Measurements from ENCODE around the gene CYP2F1.
A peak's percentile ranks its signal among the peaks of the same experiment; 100 is the strongest.
"Not testable (repeated sequence)": the region's sequence is repeated elsewhere in the genome, so short reads cannot be mapped to it uniquely, and the experiment has no call there.

CYP2F1 gene, protein sequence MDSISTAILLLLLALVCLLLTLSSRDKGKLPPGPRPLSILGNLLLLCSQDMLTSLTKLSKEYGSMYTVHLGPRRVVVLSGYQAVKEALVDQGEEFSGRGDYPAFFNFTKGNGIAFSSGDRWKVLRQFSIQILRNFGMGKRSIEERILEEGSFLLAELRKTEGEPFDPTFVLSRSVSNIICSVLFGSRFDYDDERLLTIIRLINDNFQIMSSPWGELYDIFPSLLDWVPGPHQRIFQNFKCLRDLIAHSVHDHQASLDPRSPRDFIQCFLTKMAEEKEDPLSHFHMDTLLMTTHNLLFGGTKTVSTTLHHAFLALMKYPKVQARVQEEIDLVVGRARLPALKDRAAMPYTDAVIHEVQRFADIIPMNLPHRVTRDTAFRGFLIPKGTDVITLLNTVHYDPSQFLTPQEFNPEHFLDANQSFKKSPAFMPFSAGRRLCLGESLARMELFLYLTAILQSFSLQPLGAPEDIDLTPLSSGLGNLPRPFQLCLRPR

DNA sequence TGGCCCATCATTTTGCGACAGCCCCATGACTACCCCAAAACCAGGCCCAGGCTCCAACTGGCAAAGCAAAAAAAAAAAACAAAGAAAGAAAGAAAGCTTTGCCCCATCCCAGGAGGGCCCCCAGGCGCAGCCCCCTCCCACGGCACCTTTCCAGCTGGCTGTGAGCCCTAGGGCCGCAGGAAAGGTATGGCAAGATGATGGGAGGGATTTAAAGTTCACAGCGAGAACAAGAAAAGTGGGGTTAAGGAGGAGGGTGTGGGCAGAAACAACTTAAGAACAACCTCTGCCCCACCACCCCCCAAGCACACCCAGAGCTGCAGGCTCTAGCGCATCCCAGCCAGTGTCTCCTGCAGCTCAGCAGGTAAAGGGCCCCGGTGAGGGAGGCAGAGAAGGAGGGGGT is at the start of gene CYP2F1:
Gene CYP2F1 (plus strand): TSS at position 301 of the 400 bp plus-strand sequence. CDS start 1,757 bp downstream, outside the sequence.
- no peak for DNase-seq (ENCODE audit: low read depth in 2 of 3, low spot score in 2 of 3)

DNA sequence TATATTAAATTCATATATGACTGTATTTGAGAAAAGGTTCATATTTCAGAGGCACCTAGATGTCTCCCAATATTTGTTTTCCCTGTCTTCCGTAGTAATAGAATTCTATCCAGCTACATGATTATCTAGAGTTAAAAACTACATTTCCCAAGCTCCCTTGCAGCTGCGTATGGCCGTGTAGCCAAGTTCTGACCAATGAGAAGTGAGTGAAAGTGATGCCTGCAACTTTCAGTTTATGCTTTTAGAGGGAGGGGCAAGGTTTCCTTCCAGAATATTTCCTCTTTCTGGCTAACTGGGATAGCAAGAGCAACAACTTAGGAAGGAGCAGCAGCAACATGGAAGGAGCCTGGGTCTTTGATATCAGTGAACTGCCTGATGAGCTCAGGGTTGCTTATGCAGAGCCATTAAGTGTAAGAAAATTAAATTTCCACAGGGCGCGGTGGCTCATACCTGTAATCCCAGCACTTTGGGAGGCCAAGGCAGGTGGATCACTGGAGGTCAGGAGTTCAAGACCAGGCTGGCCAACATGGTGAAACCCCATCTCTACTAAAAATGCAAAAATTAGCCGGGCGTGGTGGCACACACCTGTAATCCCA is 49.2 kb upstream of the CYP2F1 start:
- no peak for DNase-seq (ENCODE audit: low read depth in 2 of 3, low spot score in 2 of 3)

DNA sequence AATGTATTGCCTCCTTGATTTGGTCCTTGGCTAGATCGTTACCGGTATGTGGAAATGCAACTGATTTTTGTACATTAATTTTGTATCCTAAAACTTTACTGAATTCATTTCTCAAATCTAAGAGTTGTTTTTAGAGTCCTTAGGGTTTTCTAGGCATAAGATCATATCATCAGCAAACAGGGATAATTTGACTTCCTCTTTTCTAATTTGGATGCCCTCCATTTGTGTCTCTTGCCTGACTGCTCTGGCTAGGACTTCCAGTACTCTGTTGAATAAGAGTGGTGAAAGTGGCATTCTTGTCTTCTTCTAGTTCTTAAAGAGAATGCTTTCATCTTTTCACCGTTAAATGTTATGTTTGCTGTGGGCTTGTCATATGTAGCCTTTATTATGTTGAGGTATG is 37.9 kb upstream of the CYP2F1 start:
- no peak for DNase-seq (ENCODE audit: low read depth in 2 of 3, low spot score in 2 of 3)

DNA sequence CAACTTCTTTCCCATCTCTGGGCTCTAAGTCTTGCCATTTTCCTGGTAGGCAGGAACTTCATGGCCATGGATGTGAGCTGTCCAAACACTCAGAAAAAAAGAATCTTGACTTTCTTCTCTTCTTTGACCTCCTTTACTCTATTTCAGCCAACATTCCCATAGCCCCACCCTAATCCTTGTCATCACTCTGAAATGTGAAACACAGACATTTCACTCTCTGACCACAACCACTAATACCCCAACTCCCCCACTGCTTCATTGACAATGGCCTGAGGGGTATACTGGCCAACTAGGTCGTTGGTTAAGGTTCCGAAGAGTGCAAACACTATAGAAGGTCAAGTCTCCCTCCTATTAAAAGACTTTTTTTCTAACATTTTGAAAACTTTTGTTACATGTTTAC is 30.7 kb upstream of the CYP2F1 start:
- DNase-seq (ENCODE audit: low read depth in 2 of 3, low spot score in 2 of 3): no peak

DNA sequence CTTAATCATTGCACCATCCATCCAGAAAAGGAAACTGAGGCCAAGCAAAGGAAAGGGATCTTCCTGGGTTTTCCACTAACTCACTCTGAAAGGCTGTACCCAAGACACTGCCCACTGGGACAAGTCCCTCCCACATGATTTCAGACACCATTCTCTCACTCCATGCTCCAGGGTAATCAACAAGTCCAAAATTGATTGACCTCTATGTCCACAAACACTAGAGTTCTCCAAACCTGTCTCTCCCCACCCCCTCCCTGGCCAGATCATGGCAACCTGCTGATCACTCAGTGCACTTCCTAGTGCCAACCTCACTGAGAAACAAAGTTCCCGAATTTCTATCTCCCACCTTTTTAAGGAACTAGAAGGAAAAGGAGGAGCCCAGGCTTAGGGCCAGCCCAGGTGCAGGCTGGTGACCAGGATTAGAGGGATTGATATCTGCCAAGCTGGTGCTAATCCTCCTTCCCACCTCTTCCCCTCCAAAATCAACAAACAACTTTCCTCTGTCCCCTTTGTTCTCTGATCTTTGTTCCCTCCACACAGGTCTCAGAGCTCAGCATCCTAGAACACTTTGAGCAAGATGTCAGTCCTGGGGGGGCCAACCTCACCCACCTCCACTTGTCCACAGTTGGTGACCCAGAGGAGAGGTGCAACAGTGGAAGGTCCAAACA is 28.4 kb upstream of the CYP2F1 start:
- no peak for DNase-seq (ENCODE audit: low read depth in 2 of 3, low spot score in 2 of 3)

DNA sequence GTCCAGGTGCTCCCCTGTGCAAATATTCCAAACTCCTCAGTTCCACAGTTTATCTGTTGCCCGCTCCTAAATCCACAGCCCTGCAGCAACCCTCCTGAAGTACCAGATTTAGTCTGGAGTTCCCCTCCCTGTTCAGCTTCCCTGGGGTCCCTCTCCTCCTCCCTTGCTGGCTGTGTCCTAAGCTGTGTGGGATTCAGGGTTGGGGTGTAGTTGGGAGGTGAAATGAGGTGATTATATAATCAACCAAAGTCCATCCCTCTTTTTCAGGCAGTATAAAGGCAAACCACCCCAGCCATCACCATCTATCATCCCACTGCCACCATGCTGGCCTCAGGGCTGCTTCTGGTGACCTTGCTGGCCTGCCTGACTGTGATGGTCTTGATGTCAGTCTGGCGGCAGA is 26.1 kb upstream of the CYP2F1 start, which contains the start of gene CYP2A13:
Gene CYP2A13 (plus strand): TSS at position 301 of the 400 bp plus-strand sequence. CDS start 21 bp downstream, at position 322.
- no peak for DNase-seq (ENCODE audit: low read depth in 2 of 3, low spot score in 2 of 3)

DNA sequence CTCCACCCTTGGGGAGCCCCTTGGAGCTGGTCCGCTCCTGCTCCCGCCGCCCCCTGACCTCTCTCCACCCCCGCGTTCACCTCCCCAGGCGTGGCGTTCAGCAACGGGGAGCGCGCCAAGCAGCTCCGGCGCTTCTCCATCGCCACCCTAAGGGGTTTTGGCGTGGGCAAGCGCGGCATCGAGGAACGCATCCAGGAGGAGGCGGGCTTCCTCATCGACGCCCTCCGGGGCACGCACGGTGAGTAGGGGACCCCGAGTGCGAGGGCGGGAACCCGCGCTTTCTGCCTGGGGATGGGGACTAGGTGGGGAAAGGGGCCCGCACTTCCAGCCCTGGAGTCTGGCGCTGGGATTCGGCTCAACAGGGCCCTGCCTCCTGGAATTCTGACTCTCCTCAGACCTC is 24.3 kb upstream of the CYP2F1 start:
- DNase-seq (ENCODE audit: low read depth in 2 of 3, low spot score in 2 of 3): no peak

DNA sequence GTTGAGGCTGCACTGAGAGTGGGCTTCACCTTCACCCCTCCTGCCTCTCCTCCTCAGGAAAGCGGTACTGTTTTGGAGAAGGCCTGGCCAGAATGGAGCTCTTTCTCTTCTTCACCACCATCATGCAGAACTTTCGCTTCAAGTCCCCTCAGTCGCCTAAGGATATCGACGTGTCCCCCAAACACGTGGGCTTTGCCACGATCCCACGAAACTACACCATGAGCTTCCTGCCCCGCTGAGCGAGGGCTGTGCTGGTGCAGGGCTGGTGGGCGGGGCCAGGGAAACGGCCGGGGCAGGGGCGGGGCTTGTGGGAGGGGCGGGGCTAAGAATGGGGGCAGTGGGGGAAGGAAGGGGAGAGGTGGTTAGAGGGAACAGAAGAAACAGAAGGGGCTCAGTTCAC is 18.5 kb upstream of the CYP2F1 start:
- DNase-seq (ENCODE audit: low read depth in 2 of 3, low spot score in 2 of 3): no peak

DNA sequence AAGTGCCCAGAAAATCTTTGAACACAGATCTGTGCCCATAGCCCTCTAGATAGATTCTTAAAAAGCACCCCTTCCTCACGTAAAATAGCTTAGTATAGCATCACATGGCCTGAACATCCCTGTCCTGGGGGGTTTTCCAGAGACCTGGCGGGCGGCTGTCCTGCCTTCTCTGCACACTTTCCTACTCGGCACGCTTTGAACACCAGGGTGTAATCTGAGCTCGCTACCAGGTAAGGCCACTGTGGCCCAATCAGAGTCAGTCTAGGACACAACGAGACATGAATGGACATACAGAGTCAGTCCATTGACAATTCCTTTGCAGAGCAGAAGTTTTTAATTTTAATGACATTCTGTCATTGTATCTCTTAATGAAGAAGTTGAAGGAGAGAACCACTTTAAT is 17.9 kb upstream of the CYP2F1 start:
- no peak for DNase-seq (ENCODE audit: low read depth in 2 of 3, low spot score in 2 of 3)

DNA sequence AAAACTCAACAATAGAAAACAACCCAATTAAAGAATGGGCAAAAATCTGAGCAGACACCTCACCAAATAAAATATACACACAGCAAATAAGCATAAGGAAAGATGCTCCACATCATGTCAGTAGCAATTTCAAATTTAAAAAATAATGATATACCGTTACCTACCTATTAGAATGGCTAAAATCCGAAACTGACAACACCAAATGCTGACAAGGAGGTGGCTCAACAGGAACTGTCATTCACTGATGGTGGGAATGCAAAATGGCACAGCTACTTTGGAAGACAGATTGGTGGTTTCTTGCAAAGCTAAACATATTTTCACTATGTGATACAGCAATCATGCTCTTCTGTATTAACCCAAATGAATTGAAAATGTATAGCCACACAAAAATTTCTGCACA is 16.9 kb upstream of the CYP2F1 start:
- DNase-seq (ENCODE audit: low read depth in 2 of 3, low spot score in 2 of 3): no peak

DNA sequence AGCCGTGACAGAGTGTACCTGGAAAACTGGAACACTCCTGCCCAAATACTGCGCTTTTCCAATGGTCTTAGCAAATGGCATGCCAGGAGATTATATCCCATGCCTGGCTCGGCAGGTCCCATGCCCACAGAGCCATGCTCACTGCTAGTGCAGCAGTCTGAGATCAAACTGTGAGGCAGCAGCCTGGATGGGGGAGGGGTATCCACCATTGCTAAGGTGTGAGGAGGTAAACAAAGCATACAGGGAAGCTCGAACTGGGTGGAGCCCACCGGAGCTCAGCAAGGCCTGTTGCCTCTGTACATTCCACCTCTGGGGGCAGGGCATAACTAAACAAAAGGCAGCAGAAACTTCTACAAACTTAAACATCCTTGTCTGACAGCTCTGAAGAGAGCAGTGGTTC is 15.5 kb upstream of the CYP2F1 start:
- DNase-seq (ENCODE audit: low read depth in 2 of 3, low spot score in 2 of 3): no peak

DNA sequence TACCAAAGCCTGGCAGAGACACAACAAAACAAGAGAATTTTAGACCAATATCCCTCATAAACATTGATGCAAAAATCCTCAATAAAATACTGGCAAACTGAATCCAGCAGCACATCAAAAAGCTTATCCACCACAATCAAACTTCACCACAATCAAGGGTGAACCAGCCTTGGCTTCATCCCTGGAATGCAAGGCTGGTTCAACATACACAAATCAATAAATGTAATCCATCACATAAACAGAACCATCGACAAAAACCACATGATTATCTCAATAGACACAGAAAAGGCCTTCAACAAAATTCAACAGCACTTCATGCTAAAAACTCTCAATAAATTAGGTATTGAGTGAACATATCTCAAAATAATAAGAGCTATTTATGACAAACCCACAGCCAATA is 12.0 kb upstream of the CYP2F1 start:
- not testable (repeated sequence) for DNase-seq (ENCODE audit: low read depth in 2 of 3, low spot score in 2 of 3)

DNA sequence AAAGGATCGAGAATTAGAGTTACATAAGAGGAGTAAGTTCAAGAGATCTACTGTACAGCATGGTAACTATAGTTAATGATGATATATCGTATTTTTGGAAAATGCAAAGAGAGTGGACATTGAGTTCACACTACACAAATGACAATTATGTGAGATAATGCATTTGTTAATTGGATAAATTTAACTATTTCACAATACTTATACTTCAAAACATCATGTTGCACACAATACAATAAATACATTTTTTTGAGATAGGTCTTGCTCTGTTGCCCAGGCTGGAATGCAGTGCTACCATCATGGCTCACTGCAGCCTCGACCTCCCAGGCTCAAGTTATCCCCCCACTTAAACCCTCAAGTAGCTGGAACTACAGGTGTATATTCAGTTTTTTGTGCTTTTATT is 8.1 kb upstream of the CYP2F1 start:
- DNase-seq (ENCODE audit: low read depth in 2 of 3, low spot score in 2 of 3): no peak

DNA sequence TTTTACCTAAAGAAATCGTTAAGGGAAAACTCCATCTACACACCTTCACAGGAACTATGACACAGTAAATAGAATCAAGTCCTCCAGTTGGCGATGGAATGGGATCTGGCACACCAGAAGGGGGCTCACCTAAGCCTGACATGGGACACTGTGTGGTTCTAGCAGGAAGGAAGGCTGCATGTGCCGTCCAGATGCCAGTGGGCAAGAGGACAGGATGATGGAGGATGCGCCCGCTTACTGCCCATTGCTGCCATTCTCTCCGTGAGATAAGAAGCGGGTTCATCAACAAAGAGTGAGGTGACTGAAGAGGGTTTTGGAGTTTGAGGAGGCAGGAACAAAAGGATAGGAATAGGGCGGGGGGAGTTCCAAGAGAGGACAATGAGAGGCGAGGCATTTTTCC is 2.9 kb upstream of the CYP2F1 start:
- no peak for DNase-seq (ENCODE audit: low read depth in 2 of 3, low spot score in 2 of 3)

DNA sequence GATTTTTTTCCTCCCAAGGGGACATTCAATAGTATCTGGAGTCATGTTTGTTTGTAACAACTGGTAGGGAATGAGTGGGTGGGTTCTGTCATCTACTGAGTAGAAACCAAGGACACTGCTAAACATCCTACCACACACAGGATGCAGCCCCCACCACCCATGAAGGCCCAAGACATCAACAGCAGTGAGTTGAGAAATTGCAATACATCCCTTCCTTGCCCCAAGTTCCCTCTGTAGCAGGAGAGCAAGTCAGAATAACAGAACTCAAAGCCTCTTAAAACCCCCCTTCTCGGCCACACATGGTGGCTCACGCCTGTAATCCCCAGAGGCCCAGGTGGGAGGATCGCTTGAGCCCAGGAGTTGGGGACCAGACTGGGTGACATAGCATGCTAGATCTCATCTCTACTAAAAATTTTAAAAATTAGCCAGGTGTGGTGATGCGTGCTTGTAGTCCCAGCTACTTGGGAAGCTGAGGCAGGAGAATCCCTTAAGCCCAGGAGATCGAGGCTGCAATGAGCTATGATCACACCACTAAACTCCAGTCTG is 2.4 kb upstream of the CYP2F1 start:
- DNase-seq (ENCODE audit: low read depth in 2 of 3, low spot score in 2 of 3): no peak

DNA sequence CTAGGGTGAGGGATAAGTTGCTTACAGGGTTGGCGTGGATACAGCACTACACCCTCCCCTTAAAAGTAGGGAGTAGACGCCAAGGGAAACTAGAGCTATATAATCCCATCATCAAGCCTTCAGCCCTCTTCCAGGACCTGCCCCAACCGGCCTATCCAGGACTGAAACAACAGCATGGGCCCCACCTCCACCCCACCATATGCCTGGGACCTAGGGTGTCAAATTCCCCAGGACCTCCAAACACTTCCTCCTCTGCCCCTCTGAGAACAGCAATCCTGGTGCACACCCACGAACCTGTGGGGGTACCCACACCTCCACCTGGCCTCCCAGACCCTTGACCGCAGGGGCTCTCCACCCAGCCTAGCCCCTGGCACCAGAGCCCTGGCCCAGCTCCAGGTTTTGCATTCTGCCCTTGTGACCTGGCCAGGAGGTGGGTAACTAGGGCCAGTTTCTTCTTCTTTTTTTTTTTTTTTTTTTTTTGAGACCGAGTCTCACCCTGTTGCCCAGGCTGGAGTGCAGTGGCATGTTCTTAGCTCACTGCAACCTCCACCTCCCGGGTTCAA is 1.4 kb upstream of the CYP2F1 start:
- no peak for DNase-seq (ENCODE audit: low read depth in 2 of 3, low spot score in 2 of 3)

DNA sequence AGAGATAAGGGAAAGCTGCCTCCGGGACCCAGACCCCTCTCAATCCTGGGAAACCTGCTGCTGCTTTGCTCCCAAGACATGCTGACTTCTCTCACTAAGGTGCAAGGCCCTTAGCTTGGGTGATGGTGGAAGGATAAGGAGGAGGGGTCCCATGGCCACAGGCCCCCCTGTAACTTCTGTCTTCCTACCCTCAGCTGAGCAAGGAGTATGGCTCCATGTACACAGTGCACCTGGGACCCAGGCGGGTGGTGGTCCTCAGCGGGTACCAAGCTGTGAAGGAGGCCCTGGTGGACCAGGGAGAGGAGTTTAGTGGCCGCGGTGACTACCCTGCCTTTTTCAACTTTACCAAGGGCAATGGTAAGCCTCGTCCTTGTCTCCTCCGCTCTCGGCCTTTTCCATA is 2.0 kb downstream of the CYP2F1 start:
- DNase-seq (ENCODE audit: low read depth in 2 of 3, low spot score in 2 of 3): no peak

DNA sequence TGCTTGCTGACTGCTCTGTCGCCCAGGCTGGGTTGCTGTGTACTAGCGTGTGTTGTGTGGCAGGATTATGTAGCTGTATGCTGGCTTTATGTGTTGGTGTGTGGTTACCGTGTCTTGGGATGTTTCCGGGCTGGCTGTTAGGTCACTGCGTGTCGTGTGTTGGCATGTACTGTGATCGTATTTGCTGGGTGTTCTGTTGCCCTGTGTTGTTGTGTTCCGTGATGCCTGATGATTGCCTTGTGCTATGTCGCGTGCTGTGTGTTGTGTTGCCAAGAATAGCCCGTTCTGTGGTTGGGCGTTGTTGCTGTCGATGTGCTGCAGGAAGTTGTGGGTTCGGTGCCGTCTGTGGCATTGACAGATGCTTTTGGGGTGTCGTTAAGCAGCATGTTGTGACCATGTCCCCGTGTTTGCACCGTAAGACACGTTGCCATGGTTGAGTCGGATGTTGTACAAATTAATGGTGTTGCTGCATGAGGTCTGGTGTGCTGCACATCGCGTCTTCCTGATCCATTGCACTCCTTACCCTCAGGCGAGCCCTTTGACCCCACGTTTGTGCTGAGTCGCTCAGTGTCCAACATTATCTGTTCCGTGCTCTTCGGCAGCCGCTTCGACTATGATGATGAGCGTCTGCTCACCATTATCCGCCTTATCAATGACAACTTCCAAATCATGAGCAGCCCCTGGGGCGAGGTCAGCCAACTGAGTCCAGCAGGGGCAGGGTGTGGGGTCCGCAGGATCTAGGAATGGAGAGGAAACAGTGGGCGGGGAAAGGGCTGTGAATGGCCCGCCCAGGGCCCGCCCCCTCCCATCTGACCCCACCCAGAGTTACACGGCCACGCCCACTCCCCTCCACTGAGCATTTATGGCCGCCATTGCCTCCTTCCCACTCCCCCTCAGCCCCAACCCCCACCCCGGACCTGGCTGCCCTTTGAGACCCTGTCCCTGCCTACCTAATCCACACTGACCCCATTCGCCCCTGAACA is 7.0 kb downstream of the CYP2F1 start:
- DNase-seq (ENCODE audit: low read depth in 2 of 3, low spot score in 2 of 3): peak in 1 of 3 experiments; percentile 6

DNA sequence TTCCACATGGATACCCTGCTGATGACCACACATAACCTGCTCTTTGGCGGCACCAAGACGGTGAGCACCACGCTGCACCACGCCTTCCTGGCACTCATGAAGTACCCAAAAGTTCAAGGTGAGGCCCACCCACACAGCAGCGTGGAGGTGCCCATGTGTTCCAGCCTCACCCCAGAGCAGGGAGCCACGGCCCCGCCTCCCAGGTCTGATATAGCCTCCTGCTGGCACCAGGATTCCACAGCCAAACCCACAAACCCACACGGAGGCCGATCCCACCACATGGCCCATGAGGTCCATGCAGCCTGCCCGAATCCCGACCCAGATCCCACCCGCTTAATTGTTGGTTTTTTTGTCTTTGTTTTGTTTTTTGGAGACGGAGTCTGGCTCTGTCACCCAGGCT is 8.6 kb downstream of the CYP2F1 start:
- DNase-seq (ENCODE audit: low read depth in 2 of 3, low spot score in 2 of 3): not testable (repeated sequence)

DNA sequence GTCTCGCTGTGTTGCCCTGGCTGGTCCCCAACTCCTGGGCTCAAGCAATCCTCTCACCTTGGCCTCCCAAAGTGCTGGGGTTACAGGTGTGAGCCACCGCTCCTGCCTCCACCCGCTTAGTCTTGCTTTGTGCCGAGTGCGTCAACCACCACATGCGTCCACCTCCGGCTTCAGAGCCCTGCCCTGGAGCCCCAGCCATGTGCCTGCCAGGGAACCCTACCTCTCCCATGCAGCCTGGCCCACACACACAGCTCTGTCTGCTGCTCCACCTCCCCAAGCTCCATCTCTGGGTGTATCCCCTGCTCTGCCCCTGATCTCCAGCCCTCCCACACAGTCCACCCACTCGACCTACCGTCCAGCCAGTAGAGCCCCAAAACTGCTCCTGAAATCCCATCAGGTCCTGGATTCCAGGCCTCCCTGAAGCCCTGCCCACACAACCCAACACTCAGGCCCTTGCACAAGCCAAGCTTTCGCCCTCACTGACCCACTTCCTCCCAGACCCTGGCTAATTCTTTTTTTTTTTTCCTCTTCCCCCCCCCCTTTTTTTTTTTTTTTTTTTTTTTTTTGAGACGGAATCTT is 9.6 kb downstream of the CYP2F1 start:
- no peak for DNase-seq (ENCODE audit: low read depth in 2 of 3, low spot score in 2 of 3)
